Tongue (tissue), 2 donors: ENCODE data around the gene LMTK2. TPM values are rescaled to one million over a fixed set of nuclear protein-coding genes. Genes with fewer than 3 reads are reported as not detected.

Experiments
- DNase-seq: peaks from one replicate; pipeline ENCODE4 v3.0.0-alpha.2; 2015
- total RNA-seq: library from RNA; depleted of rRNA; stranded (reverse); fragments of >200 nt; gene quantifications from one replicate; pipeline ENCODE4 v1.2.3, GENCODE V29; 2014

Gene LMTK2
- total RNA-seq, 1 donor from 2014 or later: 17.4 TPM

DNA sequence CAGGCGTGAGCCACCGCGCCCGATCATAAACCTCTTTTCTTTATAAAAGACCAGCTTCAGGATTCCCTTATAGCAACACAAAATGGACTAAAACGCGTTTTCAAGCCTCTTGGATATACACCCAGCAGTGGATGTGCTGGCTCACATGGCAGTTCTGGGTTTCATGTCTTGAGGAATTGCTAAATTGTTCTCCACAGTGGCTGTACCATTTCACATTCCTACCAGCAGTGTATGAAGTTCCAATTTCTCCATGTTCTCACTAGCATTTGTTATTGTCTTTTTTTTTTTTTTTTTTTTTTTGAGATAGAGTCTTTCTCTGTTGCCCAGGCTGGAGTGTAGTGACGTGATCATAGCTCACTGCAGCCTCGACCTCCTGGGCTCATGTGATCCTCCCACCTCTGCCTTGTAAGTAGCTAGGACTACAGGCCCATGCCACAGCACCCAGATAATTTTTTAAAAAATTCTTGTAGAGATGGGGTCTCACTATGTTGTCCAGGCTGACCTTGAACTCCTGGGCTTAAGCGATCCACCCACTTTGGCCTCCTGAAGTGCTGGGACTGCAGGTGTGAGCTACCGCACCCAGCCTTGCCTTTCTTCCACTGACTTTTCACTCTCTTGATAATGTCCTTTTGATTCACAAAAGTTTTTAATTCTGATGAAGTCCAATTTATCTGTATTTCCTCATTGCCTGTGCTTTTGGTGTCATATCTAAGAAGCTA lies 127.9 kb downstream of the LMTK2 start:
- DNase-seq: no peak

DNA sequence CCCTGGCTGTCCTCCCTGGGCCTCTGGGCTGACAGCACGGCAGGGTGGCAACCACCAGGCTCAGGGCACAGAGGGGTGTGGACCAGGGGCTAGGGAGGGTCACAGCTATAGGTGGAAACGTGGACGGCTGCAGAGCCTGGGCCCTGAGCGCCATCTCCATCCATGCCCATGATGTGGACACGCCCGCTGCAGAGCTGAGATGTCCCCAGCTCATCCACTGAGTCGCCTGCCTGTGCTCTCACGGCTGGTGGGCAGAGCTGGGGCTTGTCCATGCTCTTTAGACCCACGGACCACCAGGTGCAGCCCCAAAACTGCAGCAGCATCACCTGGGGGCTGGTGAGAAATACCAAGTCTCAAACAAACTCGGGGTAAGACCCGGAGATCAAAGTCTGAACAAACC lies 129.2 kb downstream of the LMTK2 start:
- no peak for DNase-seq

DNA sequence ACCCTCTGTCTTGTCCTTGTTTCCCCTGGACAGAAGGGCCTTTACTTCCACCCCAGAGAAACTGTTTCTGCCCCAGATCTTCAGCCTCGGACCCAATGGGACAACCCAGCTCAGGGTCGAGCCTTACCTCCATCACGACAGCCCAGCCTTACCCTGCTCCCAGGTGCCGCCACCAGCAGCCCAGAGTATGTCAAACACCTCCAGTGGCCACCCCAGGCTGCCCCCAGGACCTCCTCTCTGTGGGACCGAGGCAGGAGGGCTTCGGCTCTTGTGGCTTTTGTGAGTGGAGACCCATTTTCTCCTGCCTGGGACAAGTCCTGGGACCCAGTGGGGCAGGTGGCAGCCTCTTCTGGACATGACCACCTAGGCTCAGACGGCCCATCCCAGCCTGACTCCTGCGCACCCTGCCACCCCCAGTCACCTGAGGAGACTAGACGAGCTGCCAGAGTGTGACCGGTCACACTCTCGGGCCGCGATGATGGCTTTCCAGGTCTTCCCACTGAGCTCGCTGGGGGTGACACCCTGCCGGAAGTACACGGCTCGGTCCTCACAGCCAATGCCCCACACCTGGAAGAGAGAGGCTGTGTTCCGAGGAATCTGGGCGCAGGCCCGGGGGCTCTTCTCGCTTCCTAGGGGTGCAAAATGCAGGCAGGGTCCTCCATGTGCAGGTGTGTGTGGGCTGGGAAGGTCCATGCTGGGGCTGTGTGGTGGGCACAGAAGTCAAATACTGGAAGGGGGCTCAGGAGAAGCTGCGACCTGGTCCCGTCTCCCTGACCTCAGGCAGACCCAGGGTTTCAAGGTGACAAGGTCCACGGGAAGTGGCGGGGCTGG lies 129.9 kb downstream of the LMTK2 start:
- DNase-seq: no peak

DNA sequence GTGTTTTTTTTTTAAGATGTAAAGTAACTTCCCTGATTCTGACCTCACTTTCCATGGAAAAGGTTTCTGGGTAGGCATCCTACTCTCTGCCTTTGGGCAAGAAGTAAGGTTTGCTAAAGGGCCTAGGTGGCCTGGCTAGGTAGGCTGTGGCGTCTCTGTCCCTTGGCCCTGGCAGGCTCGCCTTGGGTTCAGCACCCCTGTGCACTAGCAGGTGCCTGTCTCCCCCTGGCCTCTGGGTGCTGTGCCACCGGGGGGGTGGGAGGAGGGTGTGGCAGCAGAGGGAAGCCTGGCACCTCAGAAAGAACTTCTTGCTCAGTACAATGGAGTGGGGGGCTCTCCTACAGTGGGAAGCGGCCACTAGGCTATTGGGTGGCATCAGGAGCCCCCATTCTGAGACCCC lies 131.4 kb downstream of the LMTK2 start:
- DNase-seq: no peak

DNA sequence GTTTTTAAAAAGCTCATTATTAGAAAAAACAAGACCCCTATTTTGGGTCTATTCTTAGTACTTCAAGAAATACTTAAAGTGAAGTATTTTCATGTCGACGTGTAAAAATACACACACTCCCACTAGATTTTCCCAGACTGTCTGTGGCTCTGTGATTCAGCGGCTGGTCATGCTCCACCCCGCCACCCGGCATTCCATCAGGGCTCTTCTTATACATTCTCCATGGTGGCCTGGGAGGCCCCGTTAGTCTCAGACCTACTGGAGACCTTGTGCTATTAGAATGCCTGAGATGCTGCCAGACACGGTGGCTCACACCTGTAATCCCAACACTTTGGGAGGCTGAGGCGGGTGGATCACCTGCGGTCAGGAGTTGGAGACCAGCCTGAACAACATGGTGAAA lies 132.3 kb downstream of the LMTK2 start:
- DNase-seq: no peak

DNA sequence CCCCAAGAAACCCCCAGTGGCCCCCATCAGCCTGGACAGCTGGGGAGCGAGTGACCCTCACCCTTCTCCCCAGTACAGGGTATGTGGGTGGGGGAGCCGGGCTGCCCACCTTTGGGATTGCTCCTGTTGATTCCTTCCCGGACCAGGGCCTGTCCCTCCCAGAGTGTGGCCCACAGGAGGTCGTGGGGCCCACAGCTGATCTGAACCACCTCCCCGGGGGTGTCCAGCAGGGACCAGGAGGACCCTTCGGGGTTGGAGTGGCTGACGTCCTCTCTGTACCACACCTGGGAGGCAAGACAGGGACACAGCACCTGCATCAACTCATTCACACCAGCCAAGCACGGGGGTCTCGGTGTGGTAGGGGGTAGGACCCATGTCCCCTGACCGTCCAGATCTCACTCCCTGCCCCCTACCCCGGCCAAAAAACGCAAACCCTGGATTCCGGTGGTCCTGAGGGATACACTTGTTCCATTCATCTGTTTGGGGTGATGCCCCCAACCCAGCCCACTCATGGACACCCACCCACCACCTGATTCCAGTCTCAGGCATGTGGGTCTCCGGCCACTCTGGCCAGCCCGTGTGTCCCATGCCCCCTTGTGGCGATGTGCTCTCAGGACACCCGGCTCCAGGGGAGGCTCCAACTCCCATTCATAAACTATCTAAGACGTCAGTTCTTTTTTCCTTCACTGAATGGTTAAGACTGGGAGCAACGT lies 134.5 kb downstream of the LMTK2 start:
- peak; percentile 39 for DNase-seq

DNA sequence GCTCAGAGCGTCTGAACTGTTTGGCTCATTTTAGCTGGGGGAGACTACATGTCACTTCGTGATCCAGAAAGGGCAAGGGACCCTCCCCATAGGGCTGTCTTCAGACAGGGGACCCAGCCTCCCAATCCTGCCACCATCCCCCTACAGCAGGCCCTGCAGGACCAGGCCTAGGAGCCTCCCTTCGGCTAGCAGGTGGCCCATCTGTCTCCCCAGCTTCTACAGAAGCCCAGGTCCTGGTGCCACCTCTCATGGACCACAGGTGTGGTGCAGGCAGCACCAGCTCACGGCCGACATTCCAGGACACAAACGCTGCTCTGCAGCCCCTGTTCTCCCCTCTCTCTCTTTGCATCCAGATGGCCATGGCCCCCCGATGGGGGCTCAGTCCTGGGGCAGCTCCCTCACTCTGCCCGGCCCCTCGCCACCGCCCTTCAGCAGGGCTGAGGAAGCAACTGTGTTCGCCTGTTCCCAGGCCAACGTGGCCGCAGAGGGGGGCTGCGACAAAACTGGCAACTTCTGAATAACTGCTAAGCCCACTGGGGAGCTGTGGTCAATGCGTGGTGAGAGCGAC lies 135.1 kb downstream of the LMTK2 start:
- no peak for DNase-seq

DNA sequence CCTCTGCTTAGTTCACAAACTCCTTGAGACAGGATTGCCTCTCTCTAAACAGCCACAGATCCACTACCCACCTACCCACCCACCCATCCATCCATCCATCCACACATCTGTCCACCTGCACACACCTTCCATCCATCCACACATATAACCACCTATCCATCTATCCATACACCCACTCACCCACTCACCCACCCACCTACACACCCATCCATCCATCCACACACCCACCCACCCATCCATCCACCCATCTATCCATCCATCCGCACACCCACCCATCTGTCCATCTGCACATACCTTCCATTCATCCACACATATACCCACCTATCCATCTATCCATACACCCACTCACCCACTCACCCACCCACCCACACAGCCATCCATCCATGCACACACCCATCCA lies 135.7 kb downstream of the LMTK2 start:
- DNase-seq: no peak

DNA sequence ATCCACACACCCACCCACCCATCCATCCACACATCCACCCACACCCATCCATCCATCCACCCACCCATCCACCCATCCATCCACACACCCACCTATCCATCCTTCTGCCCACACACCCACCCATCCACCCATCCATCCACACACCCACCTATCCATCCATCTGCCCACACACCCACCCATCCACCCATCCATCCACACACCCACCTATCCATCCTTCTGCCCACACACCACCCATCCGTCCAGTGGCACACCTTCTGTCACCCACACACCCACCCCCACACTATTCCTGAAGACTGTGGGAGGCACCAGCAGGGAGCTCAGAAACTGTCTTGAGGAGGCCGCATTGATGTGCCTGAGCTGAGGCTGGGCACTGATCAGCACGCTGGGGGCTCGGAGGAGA lies 136.3 kb downstream of the LMTK2 start:
- DNase-seq: no peak

DNA sequence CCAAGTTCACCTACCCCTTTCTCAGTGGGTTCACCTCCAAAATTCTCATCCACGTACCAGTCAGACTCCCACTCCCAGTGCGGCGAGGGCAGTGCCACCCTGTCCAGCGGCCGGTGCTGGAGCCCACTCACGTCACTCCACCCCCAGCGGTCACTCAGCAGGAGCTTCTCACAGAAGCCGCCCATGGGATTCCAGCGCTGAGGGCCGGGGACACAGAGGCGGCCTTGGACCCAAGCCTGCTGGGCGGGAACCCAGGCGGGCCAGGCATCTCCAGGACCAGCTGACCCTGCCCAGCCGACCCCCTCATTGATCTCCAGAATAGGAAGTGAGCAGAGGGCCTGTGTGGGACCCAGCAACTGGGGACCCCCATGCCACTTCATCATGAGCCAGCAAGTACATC lies 138.2 kb downstream of the LMTK2 start:
- DNase-seq: no peak

DNA sequence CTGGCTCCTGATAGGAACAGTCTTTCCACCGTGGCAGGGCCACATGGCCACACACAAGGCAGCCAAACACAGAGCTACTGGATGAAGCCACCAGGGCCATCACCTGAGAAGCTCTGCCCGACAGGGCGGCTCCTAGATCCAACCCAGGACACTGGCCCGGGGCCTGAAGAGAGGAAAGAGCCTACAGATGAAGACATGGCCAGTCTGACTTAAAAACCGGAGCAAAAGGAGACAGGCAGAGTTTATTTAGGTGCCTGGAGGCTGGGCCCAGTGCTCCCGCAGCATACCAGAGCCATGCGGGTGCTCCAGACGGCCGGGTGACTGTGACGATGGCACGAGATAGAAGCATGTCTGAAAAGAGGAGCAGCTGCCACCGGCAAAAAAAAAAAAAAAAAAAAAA lies 141.5 kb downstream of the LMTK2 start:
- DNase-seq: no peak

DNA sequence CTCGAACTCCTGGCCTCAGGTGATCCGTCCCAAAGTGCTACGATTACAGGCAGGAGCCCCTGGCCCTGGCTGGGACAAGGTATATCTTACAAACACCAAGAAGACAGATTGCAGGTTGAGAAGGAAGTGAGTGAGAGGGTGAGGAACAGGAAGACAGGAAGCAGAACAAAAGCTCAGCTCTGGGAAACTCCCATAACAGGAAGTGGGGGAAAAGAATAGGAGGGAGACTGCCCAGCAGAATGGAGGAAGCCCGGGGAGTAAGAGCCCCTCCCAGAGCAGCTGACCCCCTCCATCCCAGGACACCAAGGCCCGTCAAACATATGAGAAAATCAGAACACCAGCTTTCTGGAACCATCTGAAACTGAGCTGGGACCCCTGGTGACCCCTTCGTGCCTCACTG lies 142.4 kb downstream of the LMTK2 start:
- no peak for DNase-seq

DNA sequence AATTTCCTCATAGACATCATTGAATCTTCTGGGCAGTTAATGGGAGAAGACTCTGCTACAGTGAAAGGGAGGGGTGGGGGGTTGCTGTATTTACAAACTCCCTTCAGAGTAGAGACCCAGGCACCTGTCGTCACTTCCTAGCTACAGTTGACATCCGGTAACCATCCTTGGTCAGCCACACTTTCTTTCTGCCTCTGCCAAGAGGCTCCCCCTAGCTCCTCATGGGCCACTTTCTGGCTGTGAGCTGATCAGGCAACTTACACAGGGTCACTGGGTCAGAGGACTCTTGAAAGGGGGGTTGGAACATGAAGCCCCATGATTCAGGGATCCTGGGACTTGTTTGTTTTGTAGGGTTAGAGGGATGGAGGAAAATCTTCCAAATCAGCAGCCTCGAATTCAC lies 144.1 kb downstream of the LMTK2 start:
- peak; percentile 13 for DNase-seq

DNA sequence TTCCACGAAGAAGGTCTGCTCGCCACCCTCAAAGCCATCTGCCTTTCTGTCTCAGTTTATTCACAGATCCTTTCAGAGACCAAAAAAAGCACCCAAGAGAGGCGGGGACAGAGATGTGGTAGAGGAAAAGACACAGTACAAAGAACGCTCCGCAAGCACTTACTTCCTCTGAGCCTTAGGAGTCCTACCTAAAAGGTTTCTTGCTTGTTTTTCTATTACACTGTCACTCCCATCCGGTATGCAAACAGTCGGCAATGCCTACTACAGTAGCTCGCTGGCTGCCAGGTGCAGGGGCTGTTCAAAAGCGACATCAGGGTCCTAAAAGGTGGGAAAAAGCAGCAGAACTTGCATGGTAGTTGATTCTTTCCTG lies 144.6 kb downstream of the LMTK2 start:
- no peak for DNase-seq

DNA sequence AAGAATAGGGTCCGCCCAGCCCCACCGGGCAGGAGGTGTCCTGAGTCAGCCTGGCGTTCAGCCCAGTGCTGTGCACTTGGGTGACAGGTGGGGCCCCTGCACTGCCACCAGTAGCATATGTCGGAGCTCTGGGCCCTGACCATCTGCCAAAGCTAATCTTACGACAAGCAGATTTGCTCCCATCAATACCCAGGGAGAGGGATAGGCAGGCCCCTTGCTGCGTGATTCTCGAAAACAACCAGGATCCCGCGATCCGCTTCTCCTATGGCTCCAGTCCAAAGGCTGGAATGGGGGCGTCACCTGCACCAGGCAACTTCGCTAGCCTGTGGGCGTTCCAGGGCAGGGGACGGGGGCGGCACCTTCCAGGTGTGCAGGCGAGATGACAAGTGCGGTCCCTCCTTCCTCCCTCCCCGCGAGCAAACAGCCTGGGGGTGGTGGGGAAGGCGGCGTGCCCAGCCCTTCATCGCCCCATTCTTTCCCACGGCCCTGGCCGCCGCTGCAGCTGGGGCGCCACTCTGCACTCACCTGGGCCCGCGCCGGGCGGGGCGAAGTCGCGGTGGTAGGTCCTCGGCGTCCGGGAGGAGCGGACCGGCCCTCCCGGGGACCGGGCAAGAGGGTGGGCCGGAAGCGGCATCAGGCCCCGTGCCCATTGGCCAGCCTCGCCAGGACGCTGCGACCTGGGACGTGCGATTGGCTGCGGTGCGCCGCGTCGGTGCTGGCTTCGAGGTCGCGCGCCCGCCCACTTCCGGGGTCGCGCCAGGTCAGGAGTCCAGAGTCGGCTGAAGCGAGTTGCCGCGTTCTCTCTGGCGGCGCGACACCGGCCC lies 145.2 kb downstream of the LMTK2 start, which contains the start of gene TECPR1:
TSS of gene TECPR1 (minus strand) at position 632 of the 824 bp plus-strand sequence. CDS start 6,086 bp downstream, outside the sequence.
- peak; percentile 95 for DNase-seq

DNA sequence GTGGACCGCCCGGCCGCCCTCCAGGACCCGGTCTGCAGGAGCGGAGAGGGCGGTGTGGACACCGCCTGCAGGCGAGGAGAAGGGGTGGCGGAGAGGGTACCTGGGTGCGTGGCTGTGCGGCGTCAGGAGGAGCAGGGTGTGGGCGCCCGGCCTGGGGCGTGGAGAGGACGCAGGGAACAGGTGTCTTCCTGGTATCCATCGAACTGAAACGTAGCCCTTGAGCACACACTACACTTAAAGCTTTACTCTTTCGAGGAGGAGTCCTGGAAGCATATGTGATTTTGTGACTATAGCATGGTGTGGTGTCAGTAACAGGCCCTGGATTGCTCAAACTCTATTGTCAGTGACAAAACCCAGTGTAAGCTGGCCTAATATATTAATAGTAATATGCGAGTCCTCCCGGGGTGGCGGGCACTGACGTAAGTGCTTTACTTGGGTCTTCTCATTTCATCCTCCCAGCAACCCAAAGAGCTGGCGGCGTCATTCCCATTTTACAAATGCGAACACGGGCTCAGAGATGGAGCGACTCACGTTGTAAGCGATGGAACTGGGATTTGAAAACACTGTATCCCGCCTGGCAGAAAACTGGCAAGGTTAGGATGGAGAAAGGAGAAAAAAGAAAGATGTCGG lies 145.9 kb downstream of the LMTK2 start:
- no peak for DNase-seq

DNA sequence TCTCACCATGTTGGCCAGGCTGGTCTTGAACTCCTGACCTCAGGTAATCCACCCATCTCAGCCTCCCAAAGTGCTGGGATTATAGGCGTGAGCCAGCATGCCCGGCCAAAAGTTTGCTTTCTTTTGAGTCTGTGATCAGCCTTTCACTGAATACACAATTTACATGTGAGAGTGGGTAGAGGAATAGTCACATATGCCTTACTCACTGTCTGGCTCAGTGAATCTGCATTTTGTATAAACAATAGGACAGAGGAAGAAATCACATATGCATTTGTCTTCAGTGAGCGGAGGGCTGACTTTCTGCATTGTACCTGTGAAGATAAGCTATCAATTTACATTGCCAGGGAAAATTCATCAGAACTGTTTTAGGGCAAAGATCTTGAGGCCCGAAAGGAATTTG lies 147.9 kb downstream of the LMTK2 start:
- DNase-seq: no peak

DNA sequence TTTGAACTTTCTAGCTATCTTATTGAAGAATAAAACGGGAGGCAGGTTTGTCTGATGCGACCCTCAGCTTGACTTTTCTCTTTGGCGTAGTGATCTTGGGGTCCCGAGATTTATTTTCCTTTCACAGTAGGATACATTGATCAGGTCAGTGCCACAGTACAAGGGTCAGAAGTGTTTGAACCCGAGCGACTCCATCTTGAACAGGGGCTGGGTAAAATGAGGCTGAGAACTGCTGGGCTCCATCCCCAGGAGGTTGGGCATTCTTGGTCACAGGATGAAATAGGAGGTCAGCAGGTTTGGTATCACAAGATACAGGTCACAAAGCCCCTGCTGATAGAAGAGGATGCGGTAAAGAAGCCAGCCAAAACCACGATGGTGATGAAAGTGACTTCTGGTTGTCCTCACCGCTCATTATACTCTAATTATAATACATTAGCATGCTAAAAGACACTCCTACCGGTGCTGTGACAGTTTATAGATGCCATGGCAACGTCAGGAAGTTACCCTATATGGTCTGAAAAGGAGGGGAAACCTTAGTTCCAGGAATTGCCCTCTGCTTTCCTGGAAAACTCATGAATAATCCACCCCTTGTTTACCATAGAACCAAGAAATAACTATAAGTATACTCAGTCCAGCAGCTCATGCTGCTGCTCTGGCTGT lies 148.4 kb downstream of the LMTK2 start:
- no peak for DNase-seq

DNA sequence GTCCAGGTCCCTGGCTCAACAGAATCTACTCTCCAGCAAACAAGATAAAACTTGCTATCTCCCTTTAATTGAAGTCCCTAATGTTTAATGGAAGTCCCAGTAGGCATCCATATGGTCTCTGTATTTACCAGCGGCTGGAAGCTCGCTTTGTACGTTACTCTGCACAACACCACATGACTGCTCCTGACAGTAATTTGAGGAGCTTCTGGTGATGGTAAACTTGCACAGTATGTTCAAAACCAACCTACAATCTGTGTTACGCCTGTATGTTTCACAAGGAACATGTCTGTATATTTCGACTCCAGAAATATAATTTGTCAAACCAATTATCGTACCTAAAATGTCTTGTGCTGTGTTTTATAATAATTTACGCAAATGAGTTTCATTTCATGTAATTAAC lies 149.8 kb downstream of the LMTK2 start:
- no peak for DNase-seq

DNA sequence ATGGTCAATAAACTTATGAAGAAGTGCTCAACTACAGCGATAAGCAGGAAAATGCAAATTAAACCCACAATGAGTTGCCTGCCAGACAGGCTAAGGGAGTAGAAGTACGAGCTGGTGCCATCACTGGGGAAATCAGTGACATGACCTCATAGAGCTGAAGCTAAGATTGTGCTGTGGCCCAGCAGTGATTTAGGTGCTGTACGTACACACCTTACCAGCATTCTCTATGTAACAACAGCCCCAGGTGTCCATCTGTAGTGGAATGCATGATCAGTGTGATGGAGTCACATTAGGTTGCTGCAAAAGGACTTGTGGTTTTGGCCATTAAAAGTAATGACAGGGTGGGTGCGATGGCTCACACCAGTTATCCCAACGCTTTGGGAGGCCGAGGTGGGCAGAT lies 151.0 kb downstream of the LMTK2 start:
- no peak for DNase-seq
